HG02763 (cell line): ENCODE measurements around the gene ST6GALNAC4.

ENCODE experiments used
- ATAC-seq: cut with Tn5 transposase; IDR thresholded peaks from one replicate; pipeline ENCODE4 v1.9.1; 2021; ENCODE audit warnings: mild to moderate bottlenecking, moderate library complexity; ENCODE audit not compliant: unreplicated experiment

The ST6GALNAC4 gene

DNA sequence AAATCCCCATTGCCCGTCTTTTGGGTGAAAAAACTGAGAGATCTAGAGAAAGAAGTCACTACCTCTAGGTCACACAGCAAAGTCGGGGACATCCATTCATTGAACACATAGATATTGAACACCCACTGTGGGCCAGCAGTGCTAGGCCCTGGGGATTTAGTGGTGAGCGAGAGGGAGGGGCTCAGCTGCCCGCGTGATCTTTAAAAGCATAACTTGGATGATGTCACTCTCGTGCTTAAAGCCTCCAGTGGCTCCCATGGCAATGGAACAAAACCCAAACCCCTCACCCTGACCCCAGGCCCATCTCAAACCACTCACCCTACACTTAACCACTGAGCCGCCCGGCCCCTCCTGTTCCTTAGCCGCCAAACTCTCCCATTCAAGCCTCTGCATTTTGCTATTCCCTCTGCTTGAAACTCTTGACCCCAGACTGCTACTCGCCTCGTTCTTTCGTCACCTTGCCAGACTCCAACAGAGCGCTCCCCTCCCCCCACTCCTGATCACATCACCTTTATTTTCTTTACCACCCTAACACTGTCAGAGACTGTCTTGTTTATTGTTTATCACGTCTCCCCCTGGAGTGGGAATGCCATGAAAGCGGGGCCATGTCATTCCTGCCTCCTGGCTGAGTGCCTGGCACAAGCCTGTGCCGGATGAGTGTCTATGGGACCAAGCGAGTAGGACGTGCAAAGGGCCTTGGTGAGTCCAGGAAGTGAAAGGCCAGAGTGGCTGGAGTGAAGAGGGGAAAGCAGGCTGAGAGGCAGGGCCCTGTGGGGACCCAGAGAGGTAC is 14.4 kb upstream of the ST6GALNAC4 start:
- peak; percentile 22 for ATAC-seq

DNA sequence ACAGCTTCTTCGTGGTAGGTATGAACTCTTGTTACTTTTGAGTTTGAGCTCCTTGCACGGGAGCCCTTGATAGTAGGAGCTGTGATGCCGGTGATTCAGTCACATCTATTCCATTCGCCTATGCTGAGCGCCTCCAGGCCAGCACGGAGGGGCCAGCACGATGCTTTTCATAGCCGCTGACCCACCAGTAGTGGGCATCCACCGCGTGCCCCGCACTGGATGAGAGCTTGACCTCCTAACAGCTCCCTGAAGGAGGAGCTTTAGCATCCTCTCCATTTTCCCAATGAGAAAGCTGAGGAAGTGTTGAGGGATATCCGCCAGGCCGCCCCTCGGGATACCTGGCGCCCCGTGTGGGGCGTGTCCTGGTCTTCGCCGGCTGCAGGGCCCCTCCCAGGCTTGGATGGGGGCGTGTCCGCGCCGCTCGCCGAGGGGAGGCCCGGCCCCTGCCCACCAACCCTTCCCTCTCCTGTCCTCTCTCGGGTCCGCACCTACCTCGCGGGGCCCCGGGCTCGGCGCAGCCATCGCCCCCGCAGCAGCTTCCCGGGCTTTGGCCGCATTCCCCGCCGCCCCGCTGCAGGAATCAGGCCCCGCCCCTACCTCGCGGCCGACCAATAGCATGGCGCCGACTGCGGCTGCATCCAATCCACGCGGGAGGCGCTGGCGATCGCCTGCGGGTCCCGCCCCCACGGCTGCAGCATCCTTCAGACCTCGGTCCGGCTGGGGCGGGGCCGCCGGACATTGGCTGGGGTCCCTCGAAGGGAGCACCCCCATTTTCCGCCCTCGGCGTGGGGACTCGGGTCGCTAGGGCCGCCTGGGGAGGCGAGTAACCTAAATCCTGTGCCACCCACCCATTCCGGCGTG is 13.6 kb upstream of the ST6GALNAC4 start, which contains the start of gene PIP5KL1:
PIP5KL1 (minus strand) TSS at position 547 of the 861 bp plus-strand sequence; CDS start at position 522, 25 bp downstream.
- peak; percentile 80 for ATAC-seq

DNA sequence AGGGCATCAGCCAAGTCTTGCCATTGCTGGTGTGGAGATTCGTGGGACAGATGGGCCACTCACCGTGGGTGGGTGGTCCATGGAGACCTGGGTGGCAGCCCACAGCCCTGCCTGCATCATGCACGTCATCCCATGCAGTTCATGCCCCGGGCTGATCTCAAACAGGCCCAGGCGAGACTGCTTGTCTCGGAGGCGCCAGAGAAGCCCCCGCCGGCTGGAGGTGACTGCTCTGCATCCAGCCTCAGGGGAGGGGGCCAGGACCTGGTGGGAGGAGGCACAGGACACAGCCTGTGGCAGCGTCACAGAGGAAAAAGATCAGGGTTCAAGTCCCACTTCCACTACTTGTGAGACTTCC is 12.8 kb upstream of the ST6GALNAC4 start:
- no peak for ATAC-seq

DNA sequence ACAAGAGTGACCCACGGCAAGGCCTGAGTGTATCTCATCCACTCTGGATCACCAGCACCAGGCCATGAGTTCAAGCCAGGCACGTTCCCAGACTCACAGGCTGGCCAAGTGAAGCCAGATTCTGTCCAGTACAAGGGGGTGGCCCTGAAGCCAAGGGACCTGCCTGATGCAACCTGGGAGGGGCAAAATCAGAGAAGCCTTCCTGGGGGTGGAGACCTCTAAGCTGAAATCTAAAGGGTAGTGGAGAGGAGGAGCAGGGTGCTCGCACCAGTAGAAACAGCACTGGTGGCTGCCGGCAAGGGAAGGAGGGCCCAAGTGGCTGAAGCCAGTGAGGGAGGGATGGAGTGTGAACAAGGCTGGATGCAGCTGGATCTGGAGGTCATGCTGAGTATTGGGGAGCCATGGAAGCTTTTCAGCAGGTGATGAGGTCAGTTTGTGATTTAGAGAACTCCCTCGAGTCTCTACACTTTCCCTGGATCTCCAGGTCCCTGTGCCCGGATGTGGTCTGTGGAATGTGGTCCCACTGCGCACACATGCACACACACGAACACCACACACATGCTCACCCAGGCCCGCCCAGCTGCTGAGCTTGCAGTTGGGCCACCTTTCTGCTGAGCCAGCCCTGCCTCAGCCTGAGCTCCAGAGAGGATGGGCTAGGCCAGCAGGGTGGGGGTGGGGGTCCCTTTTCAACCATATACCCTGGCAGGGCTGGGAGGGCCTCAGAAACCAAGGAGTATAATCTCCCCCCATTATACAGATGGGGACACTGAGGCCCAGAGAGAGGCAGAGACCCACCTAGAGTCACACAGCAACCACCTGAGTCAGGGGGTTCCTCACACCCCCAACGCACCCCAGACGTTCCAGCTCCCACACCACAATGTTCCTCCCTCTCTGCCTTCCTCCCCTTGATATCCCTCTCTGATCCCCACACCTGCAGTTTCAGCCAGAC is 12.1 kb upstream of the ST6GALNAC4 start:
- ATAC-seq: no peak

DNA sequence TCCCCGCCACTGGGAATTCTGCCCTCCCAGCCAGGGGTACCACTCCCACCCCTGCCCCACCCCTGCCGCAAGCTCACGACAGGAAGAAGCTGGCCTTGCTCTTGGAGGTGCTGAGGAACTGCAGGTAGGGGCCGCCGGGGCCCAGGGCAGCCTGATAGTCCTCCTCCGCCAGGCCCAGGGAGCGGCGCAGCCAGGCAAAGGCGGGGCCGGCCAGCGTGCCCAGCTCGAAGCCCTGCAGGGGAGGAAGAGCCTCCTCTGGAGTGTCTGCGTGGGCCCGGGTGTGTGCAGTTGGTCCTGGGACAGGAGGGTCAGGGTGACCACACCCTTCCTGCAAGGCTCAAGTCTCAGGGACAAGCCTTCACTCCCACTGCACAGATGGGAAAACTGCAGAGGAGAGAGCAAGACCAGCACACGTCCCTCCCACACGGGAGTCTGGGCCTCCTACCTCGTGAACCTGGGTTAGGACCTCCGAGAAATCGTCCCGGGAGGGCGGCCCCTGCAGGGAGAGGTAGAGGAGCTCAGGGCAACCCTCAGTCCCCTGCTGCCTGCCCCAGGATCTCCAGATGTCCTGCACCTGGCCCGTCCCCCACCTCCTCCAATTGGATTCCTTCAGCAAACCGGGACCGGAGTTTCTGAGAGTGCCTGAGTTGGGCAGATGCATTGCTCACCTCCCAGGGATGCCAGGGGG is 11.3 kb upstream of the ST6GALNAC4 start:
- no peak for ATAC-seq

DNA sequence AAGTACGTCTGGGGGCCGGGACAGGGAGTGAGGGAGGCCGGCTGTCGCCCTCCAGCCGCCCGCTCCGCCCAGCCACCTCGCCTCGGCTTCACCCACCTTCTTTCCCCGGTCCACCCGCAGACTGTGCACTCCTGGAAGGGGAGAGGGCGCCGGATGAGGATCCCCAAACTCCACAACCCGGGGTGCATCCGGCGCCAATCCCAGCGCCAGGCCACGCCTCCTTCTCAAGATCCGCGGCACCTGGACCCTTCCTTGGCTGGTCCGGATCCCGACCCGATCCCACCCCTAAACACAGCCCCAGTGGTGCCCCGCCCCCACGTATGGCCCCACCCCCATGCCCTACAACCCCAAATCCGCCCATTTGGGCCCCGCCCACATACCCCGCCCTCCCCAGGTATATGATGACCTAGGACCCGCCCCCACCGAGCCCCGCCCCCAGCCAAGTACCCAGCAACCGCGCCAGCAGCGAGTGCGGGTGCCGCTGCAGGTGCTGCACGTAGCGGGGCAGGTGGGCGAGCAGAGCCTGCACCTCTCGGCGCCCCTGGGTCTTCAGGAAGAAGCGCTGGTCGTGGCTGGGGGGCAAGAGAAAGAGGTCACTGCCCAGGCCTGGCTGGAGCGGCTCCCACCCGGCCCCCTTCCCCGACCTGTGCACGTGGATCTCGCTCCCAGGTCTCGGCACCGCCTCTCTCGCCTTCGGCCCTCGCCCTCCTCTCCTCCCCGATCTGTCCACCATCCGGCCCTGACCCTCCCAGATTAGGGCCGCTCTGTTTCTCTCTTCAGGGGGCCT is 10.6 kb upstream of the ST6GALNAC4 start:
- ATAC-seq: no peak

DNA sequence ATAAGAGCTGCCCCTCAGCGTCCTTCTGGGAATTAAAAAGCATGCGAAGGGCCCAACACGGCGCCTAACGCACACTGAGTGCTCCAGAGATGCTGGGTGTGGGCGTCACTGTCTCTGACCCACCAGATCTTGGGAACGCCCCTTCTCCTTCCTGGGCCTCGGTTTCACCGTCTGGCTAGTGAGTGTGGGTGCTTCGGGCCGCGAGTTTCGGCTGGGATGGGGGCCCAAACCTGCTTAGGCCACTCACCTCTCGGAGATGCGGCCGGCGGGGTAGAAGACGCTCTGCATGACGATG is 10.0 kb upstream of the ST6GALNAC4 start:
- ATAC-seq: no peak

DNA sequence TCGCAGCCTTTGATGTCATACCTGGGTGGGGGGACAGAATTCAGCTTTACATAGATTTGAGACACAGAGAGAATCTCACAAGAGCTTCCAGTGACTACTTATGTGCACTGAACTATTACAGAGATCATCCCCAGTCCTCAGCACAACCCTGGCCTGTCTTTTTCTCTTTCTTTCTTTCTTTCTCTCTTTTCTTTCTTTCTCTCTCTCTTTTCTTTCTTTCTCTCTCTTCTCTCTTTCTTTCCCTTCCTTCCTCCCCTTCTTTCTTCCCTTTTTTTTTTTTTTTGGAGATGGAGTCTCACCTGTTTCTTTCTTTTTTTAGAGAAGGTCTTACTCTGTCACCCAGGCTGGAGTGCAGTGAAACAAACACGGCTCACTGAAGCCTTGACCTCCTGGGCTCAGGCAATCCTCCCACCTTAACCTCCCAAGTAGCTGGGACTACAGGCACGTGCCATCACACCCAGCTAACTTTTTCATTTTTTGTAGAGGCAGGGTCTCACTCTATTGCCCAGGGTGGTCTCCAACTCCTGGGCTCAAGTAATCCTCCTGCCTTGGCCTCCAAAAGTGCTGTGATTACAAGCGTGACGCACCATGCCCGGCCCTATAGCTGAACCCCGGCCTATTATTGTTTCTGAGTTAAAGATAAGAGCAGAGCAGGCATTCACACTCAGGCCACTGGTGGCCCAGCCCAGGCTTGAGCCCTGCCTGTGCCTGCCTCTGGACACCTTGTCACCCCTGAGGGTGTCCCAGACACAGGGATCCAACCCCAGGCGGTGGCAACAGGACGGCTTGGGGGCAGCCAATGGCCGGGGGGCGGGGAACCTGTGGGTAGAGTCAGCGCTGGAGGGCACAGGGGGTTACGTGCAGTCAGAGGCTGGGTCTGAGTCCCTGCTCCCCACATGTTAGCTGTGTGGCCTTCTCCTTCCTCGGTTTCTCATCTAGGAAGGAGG is 9.4 kb upstream of the ST6GALNAC4 start:
- no peak for ATAC-seq

DNA sequence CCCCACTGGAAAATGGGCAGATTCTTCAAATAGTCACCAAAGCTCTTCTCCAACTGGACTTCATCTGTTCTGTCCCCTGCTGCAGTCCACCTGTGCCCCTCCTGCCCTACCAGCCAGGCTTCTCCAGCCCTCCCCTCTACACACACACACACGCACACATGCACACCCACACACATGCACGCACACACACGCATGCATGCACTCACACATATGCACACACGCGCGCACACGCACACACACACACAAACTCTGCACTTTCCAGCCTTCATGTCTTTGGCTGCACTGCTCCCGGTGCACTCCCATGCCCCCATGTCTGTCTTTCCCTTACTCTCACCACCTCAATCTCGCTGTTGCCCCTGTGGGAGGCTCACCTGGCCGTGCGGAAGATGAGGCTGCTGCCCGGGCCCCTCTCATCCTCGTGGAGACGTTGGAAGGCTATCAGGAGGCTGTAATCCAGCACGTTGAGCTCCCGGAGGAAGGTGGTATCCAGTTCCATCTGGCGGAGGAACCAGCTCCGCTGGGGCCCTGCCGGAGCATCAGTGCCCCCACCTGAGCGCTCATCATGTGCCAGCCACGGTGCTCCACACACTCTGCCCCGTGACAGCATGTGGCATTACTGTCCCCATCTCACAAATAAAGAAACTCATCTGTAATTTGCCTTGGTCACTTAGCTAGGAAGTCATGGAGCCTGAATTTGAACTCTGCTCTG is 8.0 kb upstream of the ST6GALNAC4 start:
- no peak for ATAC-seq

DNA sequence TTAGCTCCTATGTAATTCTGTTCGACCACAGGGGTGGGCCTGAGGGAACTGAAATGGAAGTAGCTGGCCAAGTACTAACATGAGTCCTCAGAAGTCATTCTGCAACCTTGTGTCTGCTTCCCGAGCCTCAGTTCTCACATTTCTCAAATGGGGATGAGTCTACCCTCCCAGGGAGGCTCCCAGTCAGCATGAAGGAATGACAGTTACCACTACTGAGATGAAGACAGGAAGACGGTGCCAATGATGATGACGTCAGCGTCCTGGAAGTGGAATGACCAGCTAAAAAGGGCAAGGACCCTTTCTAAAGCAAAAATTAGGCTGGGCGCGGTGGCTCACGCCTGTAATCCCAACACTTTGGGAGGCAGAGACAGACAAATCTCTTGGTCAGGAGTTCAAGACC is 6.9 kb upstream of the ST6GALNAC4 start:
- ATAC-seq: no peak

DNA sequence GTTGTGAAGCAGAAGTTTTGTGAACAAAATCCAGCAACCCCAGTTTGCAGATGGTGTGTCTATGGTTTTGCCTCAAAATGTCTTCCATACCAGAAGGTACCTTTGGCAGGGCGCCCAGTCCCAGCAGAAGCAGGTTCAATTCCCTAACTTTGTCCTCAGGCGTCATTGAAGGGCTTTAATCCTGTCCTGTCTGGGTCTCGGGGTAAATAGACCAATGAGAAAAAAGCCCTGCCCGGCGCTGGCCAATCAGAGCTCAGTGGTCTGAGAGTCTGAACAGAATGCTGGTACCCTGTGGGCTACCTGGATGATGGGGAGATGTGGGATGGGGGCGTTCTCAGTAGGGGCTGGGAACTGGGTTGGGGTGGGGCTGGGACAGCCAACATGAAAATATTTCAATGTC is 6.2 kb upstream of the ST6GALNAC4 start:
- no peak for ATAC-seq

DNA sequence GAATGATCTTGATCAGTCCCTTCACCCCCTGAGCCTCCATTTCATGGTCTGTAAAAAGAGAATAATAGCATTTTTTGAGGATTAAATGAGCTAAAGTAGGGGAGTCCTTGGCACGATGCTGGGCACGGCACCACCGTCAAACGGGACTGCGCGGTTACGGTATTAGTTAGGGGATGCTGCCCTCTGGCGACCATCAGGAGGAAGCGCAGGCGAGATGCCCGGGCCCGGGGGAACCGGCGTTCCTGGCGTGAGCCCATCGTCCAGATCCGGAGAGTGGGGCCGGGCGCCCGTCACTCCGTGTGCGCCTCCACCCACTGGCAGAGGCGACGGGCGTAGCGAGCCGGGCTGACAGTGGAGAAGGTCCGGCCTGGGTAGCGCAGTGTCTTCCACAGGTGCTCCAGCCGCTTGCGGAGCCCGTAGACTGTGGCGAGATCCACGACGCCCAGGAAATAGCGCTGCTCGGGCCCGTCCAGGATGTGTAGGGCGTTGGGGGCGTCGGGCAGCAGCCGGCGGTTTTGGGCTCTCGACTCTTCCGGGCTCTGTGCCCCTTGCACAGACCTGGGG is 4.8 kb upstream of the ST6GALNAC4 start:
- ATAC-seq: no peak

DNA sequence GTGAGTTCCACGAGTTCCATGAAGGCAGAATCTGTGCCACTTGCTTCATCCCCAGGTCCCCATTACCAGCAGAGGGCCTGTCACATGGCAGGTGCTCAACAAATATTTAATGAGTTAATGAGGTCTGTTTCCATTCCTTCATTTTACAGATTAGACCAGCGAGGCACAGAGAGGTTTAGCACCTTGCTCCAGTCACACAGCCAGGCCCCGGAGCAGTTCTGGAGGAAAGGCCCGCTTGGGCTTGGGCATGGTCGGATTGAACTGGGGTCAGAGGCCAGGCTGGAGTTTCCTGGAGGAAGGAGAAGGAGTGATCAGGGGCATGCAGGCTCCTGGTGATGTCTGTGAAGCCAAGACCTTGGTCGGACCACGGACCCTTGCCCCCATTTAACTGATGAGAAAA is 4.0 kb upstream of the ST6GALNAC4 start:
- no peak for ATAC-seq

DNA sequence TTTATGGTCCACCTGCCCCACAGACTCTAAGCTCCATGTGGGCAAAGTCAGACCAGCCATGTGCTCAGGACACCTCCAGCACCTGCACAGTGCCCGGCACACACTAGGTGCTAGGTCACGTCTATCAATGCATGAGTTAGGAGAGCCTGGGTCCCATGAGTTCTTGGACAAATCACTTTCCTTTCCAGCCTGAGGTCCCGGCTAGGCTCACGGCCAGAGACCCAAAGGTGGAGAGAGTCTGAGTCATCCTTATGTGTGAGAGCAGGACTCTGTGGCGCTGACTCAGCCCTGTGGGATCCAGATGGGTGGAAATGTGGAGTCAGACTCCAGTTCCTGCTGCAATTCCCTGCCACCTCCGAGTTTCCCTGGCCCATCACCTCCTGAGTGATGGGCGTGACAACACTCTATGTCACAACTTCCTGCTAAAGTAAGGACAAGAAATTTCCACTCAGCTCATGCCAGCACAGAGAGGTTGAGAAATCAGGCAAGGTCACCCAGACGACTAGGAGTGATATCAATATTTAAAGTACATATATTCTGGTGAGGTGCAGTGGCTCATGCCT is 2.5 kb upstream of the ST6GALNAC4 start:
- ATAC-seq: no peak

DNA sequence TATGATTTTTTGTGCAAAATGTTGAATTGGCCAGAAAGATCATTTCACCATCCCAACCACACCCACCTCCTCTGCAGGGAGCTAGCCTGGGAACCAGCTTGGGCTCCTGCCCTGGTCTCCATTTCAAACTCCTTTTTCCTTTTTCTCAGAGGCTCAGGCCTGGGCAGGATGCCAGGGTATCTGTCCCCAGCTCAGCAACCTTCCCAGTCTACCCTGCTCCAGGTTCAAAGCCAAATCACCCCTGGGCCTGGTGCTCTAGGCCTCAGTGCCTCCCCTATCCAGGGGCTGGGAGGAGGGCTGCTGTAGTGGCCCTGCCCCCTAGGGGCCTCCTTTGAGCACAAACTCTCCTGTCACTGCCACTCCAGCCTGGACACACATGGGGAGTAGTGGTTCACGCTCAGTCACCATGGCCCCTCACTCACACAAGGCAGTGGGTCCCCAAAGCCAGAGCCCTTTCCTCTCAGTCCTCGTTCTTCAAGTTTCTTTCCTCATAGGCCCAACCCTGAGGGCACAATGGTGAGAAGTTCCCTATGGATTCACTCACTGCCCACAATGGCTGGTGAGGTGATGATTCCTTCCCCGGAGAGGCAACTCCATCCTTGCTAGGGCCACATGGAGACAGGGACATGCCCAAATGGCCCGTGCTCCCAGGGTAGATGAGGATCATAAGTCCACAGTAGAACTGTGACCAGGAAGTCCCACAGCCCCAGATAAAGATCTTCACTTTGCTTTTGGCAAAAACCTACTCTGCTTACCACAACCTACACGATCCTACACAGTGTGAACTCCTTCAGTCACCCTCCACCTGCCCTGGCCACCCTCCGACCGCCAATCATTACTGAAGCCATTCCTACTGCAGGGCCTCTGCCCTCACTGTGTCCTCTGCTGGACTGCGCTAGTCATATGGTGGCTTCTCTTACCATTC is 1.6 kb upstream of the ST6GALNAC4 start:
- ATAC-seq: no peak

DNA sequence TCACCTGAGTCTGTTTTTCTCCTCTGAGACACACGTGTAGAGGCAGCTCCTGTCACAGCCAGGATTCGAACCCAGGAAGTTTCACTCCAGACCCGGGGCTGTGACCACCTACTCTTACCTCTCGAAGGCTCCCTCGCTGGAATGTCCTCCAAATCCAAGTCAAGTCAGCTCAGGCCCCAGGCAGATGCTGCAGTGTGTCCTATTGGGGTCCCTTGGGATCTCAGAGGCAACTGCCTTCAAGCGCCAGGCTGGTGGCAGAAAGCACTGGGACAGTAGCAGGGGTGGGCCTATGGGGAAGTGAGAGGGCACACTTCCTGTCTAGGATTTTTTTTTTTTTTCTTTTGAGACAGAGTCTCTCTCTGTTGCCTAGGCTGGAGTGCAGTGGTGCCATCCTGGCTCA is 762 bp upstream of the ST6GALNAC4 start:
- ATAC-seq: no peak
